ENCODE data around the gene SDK1. TPM values are rescaled to one million over a fixed set of nuclear protein-coding genes. Genes with fewer than 3 reads are reported as not detected.

Gene SDK1
- total RNA-seq, 1 donor from 2014 or later, result 37.6 TPM

GRCh38 chr7:3893151-3893788 is 592.2 kb downstream of the SDK1 start:
- TF ChIP-seq, protein P1, sequence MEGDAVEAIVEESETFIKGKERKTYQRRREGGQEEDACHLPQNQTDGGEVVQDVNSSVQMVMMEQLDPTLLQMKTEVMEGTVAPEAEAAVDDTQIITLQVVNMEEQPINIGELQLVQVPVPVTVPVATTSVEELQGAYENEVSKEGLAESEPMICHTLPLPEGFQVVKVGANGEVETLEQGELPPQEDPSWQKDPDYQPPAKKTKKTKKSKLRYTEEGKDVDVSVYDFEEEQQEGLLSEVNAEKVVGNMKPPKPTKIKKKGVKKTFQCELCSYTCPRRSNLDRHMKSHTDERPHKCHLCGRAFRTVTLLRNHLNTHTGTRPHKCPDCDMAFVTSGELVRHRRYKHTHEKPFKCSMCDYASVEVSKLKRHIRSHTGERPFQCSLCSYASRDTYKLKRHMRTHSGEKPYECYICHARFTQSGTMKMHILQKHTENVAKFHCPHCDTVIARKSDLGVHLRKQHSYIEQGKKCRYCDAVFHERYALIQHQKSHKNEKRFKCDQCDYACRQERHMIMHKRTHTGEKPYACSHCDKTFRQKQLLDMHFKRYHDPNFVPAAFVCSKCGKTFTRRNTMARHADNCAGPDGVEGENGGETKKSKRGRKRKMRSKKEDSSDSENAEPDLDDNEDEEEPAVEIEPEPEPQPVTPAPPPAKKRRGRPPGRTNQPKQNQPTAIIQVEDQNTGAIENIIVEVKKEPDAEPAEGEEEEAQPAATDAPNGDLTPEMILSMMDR (IDR thresholded peaks at IDR 0.05; ENCODE audit: unreplicated experiment), result no peak
- H3K4me3 Mint-ChIP-seq (ENCODE audit: low read depth), result no peak overlapping the region
- no peak for DNase-seq (ENCODE audit: low spot score, unreplicated experiment)

DNA sequence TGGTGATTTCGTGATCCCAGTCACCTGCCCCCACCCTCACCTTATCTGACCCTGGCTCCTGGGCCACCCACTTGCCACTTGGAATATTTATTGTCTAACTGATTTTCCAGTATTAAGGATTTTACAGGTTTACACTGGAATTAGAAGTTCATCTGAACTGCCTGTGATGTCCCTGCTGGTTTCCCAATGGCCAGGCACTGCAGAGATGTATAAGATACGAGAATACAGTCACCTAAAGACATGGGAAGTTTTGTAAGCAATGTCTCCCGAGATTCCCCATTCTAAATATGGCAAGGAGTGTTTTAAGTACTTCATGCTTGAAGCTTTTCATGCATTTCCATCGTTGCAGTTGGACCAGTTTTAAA is 592.7 kb downstream of the SDK1 start:
- H3K9me3 Mint-ChIP-seq (ENCODE audit: low read depth), result no peaks in the 10 kb centered on the region
- no peaks in the 10 kb centered on the region for H3K4me1 Mint-ChIP-seq (ENCODE audit: low read depth)
- H3K27me3 Mint-ChIP-seq, result no peaks in the 10 kb centered on the region
- H3K36me3 Mint-ChIP-seq (ENCODE audit: insufficient read depth), result no peaks in the 10 kb centered on the region
- no peak overlapping the region for H3K4me3 Mint-ChIP-seq (ENCODE audit: low read depth)
- H3K27ac Mint-ChIP-seq, result no peak overlapping the region
- TF ChIP-seq, protein P1 (IDR thresholded peaks at IDR 0.05; ENCODE audit: unreplicated experiment), result no peak
- DNase-seq (ENCODE audit: low spot score, unreplicated experiment), result no peak

More at GRCh38 chr7:3893151-3893788, 592.2 kb downstream of the SDK1 start:
- no peaks in the 10 kb centered on the region for H3K9me3 Mint-ChIP-seq (ENCODE audit: low read depth)
- no peaks in the 10 kb centered on the region for H3K27me3 Mint-ChIP-seq
- H3K36me3 Mint-ChIP-seq (ENCODE audit: insufficient read depth), result no peaks in the 10 kb centered on the region
- H3K4me1 Mint-ChIP-seq (ENCODE audit: low read depth), result no peaks in the 10 kb centered on the region
- no peak overlapping the region for H3K27ac Mint-ChIP-seq

- TF ChIP-seq, protein P1 (IDR thresholded peaks at IDR 0.05; ENCODE audit: unreplicated experiment), result no peak
- Mint-ChIP-seq H3K27ac (no peak overlapping the region), H3K27me3 (no peaks in the 10 kb centered on the region)
Measured at GRCh38 chr7:3895341-3896116, 594.5 kb downstream of the SDK1 start.

DNA sequence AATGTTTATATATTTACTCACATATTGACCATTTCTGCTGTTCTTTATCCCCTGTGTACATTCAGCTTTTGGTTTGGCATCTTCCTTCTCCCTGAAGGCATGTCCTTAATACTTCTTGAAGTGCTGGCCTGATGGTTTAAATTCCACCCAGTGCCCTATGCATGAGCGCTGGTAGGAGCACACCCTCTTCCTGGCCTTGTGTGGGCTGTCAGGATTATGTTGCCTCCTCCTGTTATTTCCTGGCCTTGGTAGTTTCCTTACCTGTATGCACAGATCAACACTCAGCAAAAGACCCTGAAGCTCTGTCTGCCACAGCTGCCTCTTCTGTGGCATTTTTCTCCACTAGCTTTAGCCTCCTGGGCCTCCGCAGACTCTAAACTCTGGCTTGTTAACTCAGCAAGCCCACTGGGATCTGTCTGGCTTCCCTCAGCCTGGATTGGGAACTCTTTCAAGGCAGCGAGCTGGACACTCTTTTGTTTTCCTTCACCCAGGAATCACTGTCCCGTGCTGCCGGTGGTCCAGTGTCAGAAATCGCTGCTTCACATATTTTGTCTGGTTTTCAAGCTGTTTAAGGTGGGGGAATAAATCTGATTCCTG is 595.2 kb downstream of the SDK1 start:
- DNase-seq (ENCODE audit: low spot score, unreplicated experiment), result no peak
- Mint-ChIP-seq H3K27ac (no peak overlapping the region), H3K27me3 (no peaks in the 10 kb centered on the region), H3K36me3 (ENCODE audit: insufficient read depth) (no peaks in the 10 kb centered on the region), H3K4me3 (ENCODE audit: low read depth) (no peak overlapping the region), H3K4me1 (ENCODE audit: low read depth) (no peaks in the 10 kb centered on the region), H3K9me3 (ENCODE audit: low read depth) (no peaks in the 10 kb centered on the region)
- TF ChIP-seq, protein P1 (IDR thresholded peaks at IDR 0.05; ENCODE audit: unreplicated experiment), result no peak

More at GRCh38 chr7:3895341-3896116, 594.5 kb downstream of the SDK1 start:
- H3K4me3 Mint-ChIP-seq (ENCODE audit: low read depth), result no peak overlapping the region
- no peak for DNase-seq (ENCODE audit: low spot score, unreplicated experiment)
- no peaks in the 10 kb centered on the region for H3K36me3 Mint-ChIP-seq (ENCODE audit: insufficient read depth)
- H3K4me1 Mint-ChIP-seq (ENCODE audit: low read depth), result no peaks in the 10 kb centered on the region
- H3K9me3 Mint-ChIP-seq (ENCODE audit: low read depth), result no peaks in the 10 kb centered on the region
